DMS153 (cell line): Measurements from ENCODE around the gene MARCHF3.
"Not testable (repeated sequence)": the region's sequence is repeated elsewhere in the genome, so short reads cannot be mapped to it uniquely, and the experiment has no call there.

ENCODE experiments used
- DNase-seq: peaks from one replicate; lab custom pipeline; 2025; lab: John Stamatoyannopoulos, UW

Gene MARCHF3

GRCh38 chr5:126917918-126918614 lies 112.3 kb downstream of the MARCHF3 start:
- peak; percentile 59 for DNase-seq

GRCh38 chr5:126915496-126915895 lies 114.9 kb downstream of the MARCHF3 start:
- DNase-seq, result no peak

- DNase-seq, result no peak
Observed at GRCh38 chr5:126914801-126915436, 115.4 kb downstream of the MARCHF3 start.

GRCh38 chr5:126912616-126913200 lies 117.7 kb downstream of the MARCHF3 start:
- no peak for DNase-seq

GRCh38 chr5:126911986-126912385 lies 118.4 kb downstream of the MARCHF3 start:
- no peak for DNase-seq

- no peak for DNase-seq
Observed at GRCh38 chr5:126909856-126910255, 120.5 kb downstream of the MARCHF3 start.

- not testable (repeated sequence) for DNase-seq
Observed at GRCh38 chr5:126904407-126904806, 126.0 kb downstream of the MARCHF3 start.

- no peak for DNase-seq
Observed at GRCh38 chr5:126900796-126901195, 129.6 kb downstream of the MARCHF3 start.

GRCh38 chr5:126899476-126899875 lies 130.9 kb downstream of the MARCHF3 start:
- DNase-seq, result no peak

- DNase-seq, result no peak
Observed at GRCh38 chr5:126897851-126898630, 132.3 kb downstream of the MARCHF3 start.

- no peak for DNase-seq
Observed at GRCh38 chr5:126896170-126896702, 134.1 kb downstream of the MARCHF3 start.

- DNase-seq, result not testable (repeated sequence)
Observed at GRCh38 chr5:126895712-126896111, 134.6 kb downstream of the MARCHF3 start.

GRCh38 chr5:126890414-126890813 lies 139.9 kb downstream of the MARCHF3 start:
- not testable (repeated sequence) for DNase-seq

GRCh38 chr5:126888175-126888574 lies 142.2 kb downstream of the MARCHF3 start:
- DNase-seq, result no peak

GRCh38 chr5:126884269-126884819 lies 146.0 kb downstream of the MARCHF3 start:
- no peak for DNase-seq

GRCh38 chr5:126883564-126884245 lies 146.7 kb downstream of the MARCHF3 start:
- DNase-seq, result no peak

GRCh38 chr5:126881821-126882600 lies 148.3 kb downstream of the MARCHF3 start:
- DNase-seq, result no peak

GRCh38 chr5:126878634-126879033 lies 151.7 kb downstream of the MARCHF3 start:
- no peak for DNase-seq

- DNase-seq, result no peak
Observed at GRCh38 chr5:126878085-126878484, 152.3 kb downstream of the MARCHF3 start.

- DNase-seq, result no peak
Observed at GRCh38 chr5:126877602-126878001, 152.8 kb downstream of the MARCHF3 start.
